Mesodermal cell (in vitro differentiated cells): ENCODE results near the gene TSC22D1.

Source experiments
- H3K27ac ChIP-seq: 2 replicates; pipeline ENCODE4 v1.7.0; 2013; ENCODE audit warnings: mild to moderate bottlenecking, low read depth, low read length, moderate library complexity; ENCODE audit not compliant: severe bottlenecking
- H3K36me3 ChIP-seq: 2 replicates; pipeline ENCODE4 v1.7.1; 2013; ENCODE audit warnings: mild to moderate bottlenecking, low read length, moderate library complexity; ENCODE audit not compliant: control insufficient read depth, insufficient read depth
- H3K4me1 ChIP-seq: one replicate; pipeline ENCODE4 v1.7.1; 2013; ENCODE audit warnings: mild to moderate bottlenecking, low read length; ENCODE audit not compliant: insufficient read depth, control insufficient read depth, poor library complexity, severe bottlenecking
- H3K4me3 ChIP-seq: 2 replicates; pipeline ENCODE4 v1.7.0; 2013; ENCODE audit warnings: low read length, control low read depth, mild to moderate bottlenecking; ENCODE audit not compliant: insufficient read depth, poor library complexity, severe bottlenecking; ENCODE audit errors: extremely low read depth
- H3K9me3 ChIP-seq: 2 replicates; pipeline ENCODE4 v1.7.1; 2013; ENCODE audit warnings: mild to moderate bottlenecking, low read length, moderate library complexity; ENCODE audit not compliant: control insufficient read depth
- WGBS, 2 experiments: methylation state at CpG; one replicate each; pipeline ENCODE4 v1.1.5; 2013; ENCODE audit warnings: missing lambda C conversion rate in 2 of 2; ENCODE audit not compliant: insufficient coverage in 2 of 2; 5-methylcytosine and 5-hydroxymethylcytosine counted together

TSC22D1 gene

DNA sequence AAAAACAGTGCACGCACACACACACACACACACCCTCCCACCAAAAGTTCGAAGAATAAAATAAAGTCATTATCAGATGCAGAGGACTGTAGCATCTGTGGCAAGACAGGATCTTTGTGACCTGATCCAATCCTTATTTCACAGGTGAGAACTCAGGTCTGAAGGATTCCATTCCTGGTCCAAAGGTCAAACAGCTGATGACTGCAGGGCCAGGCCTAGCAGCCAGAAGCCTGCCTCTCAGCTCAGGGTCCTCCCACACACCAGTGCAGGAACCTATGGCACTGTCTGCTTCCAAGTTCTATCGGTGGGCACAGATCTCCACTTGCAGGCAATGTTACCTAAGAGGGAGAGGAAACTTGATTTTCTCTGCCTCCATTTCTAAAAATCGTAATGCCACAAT lies 145.0 kb downstream of the TSC22D1 start:
- WGBS, 2 experiments: 81 to 92% methylated on average over 2 to 3 of the region's 4 CpGs

DNA sequence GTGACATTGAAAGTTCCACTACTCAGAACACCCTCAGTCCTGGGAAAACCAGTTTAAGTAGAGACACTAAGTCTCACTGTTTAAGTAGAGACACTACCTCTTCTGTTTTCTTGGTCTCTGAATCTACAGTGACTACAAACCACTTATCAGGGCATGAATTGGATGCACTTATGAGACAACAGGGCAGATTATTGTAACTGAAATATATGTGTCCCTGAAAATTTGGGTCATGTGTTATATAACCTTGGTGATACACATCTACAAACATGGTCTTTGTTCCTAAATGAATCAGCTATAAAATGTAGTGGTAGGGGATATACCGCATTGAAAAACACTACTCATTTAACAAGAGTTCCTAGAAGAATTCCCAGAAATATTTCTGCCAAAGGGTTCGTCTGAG lies 146.8 kb downstream of the TSC22D1 start:
- peaks cover 3% of the 10 kb centered on the region for H3K4me1 ChIP-seq

More for the DNA sequence above, 145.0 kb downstream of the TSC22D1 start:
- H3K36me3 ChIP-seq: peaks cover 24% of the 10 kb centered on the region
- no peak overlapping the region for H3K27ac ChIP-seq
- no peak overlapping the region for H3K4me3 ChIP-seq
- H3K4me1 ChIP-seq: peaks cover 5% of the 10 kb centered on the region
- peaks cover 4% of the 10 kb centered on the region for H3K9me3 ChIP-seq

DNA sequence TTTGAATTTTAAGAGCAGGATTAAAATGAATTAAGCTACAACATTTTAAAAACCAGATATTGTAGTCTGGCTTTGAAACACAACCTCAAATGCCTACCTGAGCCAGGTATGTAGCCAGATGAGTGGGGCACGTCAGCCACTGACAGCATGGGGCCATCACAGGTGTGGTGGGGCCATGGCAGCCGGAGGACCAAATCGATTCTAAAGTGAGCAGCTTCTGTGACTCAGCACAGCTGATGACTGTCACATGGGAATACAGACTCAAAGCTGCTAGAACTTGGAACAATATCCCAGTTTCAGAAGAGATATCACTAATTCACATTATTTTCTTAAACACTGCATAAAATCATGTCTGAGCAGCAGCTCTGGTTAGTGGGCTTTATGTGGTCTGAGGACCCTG lies 149.7 kb downstream of the TSC22D1 start:
- no peaks in the 10 kb centered on the region for H3K4me1 ChIP-seq
- H3K4me3 ChIP-seq: no peak overlapping the region
- 90 to 93% methylated on average over 3 of the region's 3 CpGs for WGBS, 2 experiments
- H3K36me3 ChIP-seq: no peaks in the 10 kb centered on the region
- H3K27ac ChIP-seq: no peak overlapping the region
- H3K9me3 ChIP-seq: peaks cover 4% of the 10 kb centered on the region

More for the DNA sequence above, 146.8 kb downstream of the TSC22D1 start:
- no CpG with 5 or more reads among the region's 2 CpGs for WGBS, 2 experiments
- no peak overlapping the region for H3K27ac ChIP-seq
- peaks cover 4% of the 10 kb centered on the region for H3K9me3 ChIP-seq
- peaks cover 18% of the 10 kb centered on the region for H3K36me3 ChIP-seq
- no peak overlapping the region for H3K4me3 ChIP-seq

DNA sequence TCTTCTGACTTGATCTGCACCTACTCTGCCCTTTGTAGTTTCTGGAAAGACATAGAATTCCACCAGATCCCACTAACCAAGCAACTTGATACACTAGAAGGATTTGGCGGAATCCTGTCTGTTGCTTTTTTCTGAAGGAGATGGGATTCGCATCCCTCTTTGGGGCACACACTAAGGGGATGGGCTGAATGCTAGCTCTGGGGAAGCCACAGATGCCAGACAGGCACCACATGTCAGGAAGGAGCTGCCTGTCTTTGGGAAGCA lies 150.4 kb downstream of the TSC22D1 start:
- WGBS, 2 experiments: 88 to 93% methylated on average over 2 of the region's 2 CpGs

DNA sequence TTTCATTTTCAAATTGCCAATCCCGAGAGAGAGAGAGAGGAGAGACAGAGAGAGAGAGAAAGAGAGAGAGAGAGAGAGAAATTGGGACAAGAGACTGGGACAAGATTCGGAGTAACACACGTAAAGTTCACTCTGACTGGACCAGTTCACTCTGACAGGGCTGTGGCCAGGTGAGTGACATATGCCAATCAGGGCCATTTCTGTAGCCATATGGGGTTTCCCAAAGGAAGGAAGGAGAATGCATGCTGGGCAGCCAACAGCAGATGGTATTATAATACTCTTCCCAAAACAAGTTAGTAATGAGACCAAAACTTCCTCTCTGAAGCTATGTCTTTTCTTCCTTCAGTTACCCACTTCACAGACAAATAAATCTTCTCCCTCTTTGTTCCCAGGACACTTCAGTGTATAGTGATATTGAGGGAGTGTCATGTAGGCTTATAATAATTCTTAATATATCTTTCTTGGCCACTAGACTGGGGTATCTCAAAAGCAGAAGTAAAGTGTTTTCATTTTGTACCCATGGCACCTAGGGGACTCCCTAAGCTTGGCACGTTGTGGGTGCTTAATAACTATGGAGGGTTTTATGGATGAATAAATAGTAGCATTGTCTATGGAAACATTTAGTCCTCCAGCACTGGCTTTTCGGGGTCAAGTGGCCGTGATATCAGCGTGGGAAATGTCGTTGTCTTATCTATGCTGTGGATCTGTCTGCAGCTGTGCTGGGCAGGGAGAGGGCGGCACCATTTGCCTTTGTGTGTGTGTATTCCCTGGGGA lies 150.9 kb downstream of the TSC22D1 start:
- H3K4me3 ChIP-seq: no peak overlapping the region
- H3K27ac ChIP-seq: no peak overlapping the region
- H3K36me3 ChIP-seq: no peaks in the 10 kb centered on the region
- WGBS, 2 experiments: 79 to 86% methylated on average over 8 to 9 of the region's 9 CpGs
- peaks cover 4% of the 10 kb centered on the region for H3K9me3 ChIP-seq
- H3K4me1 ChIP-seq: no peaks in the 10 kb centered on the region

More for the DNA sequence above, 150.4 kb downstream of the TSC22D1 start:
- Histone ChIP-seq H3K9me3 (peaks cover 4% of the 10 kb centered on the region), H3K27ac (no peak overlapping the region), H3K4me3 (no peak overlapping the region), H3K36me3 (no peaks in the 10 kb centered on the region), H3K4me1 (no peaks in the 10 kb centered on the region)

DNA sequence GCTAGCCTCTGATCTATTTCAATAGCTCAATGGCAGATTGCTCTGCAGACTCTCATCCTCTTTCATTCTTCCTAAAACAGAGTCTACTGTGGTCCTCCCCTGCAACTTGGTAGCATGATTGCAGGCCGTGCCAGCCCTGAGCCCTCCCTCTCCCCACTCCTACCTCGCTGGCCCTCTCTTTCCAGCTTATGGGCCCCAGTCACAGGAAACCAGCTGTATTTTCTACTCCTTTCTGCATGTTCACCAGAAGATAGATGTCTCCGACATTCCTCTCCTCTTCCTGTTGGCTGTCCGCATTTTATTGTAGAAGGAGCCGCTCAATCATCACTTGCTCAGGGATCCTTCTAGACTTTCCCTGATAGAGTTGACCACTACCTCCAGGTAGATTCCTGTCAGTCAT lies 152.3 kb downstream of the TSC22D1 start:
- no peaks in the 10 kb centered on the region for H3K4me1 ChIP-seq
- no peaks in the 10 kb centered on the region for H3K36me3 ChIP-seq
- H3K9me3 ChIP-seq: peaks cover 4% of the 10 kb centered on the region
- H3K27ac ChIP-seq: no peak overlapping the region
- no peak overlapping the region for H3K4me3 ChIP-seq
- 95% methylated on average over 5 of the region's 5 CpGs for WGBS, 2 experiments

DNA sequence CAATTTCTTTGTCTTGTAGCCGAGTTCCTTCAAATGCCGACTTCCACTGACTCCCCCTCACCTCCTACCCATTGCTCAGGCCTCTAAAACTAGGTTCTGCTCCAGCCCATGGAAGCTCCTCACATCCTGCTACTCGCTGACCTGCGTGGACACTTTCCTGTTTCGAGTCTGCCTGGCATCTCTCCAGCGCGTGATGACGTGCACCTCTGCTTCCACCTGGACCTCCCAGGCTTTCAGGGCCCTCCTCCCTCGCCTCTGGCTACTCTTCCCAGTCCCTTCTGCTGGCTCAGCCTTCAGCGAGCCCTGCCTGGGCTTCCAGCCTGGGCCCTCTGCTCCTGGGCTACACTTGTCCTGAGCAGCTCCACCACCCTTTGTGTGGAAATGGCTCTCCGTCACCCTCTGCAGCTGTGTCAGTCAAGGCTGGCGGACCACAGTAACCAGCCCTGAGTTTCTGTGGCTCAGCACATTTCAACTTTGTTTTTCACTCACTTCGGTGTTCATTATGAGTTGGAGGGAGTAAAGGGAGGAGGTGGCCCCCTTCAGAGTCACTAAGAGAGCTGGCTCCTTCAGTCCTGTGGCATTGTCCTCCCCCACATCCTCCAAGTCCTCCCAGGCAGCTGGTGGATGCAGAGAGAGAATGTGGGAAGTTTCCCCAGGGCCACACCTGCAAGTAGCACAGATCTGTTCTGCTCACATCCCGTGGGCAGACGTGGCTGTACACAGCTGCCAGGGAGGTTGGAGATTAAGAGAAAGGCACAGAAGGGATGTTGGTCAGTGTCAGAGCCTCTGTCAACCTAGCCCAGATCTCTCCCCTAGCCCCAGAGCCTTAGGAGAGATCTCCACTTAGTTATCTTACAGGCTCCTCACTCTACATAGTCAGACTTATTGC lies 153.1 kb downstream of the TSC22D1 start:
- Histone ChIP-seq H3K4me1 (peaks cover 2% of the 10 kb centered on the region), H3K4me3 (no peak overlapping the region), H3K36me3 (no peaks in the 10 kb centered on the region), H3K9me3 (peaks cover 4% of the 10 kb centered on the region), H3K27ac (no peak overlapping the region)
- WGBS, 2 experiments: 88 to 94% methylated on average over 11 to 13 of the region's 15 CpGs

DNA sequence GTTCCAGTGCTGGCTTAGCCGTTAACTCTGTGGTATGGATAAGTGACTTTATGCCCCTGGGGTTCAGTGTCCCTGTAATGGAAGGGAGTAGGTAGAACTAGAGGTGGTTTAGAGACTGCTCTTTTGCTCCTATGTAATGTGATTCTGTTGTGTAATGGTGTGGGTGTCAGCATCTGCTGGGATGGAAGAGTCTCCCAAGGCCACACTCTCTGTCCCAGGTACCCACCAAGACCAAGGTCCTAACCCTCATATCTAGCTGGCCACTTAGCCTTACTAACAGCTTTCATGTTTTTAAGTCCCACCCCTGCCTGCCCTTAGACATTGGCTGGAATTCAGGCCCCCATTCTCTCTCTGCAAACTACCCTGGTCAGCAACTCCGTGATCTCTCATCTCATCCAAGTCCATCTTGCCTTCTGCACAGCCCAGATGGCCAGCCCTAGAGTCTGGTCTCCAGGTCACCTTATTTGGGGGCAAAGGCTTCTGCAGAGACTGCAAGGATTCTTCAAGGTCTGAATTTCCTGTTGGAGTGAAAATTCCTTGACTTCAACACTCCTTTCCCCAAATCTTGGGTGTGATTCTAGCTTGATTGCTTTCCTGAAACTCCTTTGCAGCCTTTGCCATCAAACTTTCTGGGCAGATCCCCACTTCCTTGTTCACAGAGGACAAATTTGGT lies 154.1 kb downstream of the TSC22D1 start:
- Histone ChIP-seq H3K4me1 (peaks cover 10% of the 10 kb centered on the region), H3K36me3 (no peaks in the 10 kb centered on the region), H3K27ac (no peak overlapping the region), H3K4me3 (no peak overlapping the region), H3K9me3 (no peaks in the 10 kb centered on the region)
- 86 to 100% methylated on average over 1 to 2 of the region's 2 CpGs for WGBS, 2 experiments

DNA sequence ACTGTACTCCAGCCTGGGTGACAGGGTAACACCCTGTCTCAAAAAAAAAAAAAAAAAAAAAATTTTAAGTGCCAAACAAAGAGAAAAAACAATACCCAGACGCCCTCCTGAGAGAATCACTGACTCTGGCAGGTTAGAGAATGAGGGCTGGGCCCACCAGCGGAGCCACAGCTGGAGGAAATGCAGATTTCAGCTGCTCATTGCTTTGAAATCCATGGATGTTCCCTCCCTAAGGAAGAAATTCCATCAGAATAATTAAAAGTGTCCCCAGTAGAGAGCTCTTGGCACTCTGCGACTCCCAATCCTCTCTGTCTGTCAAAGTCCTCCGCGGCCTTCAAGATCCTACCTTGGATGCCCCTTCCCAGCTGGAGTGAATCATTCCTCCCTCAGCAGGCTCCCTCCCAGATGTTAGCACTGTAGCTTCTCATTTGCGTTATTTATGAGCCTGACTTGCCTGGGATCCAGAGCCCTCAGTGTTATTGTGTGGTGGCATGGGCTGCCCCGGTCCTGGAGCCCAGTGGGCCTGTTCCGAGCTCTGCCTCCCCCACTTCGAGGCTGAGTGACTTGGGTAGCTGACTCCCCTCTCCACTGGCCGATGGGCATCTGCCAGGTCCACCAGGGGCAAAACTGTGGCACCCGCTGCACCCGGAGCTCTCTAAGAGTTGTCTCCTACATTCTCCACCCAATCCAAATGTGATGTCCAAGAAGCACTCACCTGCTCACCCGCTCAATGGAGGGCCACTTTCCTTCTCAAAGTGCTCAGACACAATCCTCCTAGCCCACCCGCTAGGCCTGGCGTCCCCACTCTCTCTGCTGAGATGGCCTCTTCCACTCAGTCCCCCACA lies 155.5 kb downstream of the TSC22D1 start:
- H3K36me3 ChIP-seq: no peaks in the 10 kb centered on the region
- no peaks in the 10 kb centered on the region for H3K9me3 ChIP-seq
- no peak overlapping the region for H3K4me3 ChIP-seq
- peaks cover 17% of the 10 kb centered on the region for H3K4me1 ChIP-seq
- no peak overlapping the region for H3K27ac ChIP-seq
- 65 to 66% methylated on average over 8 to 13 of the region's 15 CpGs for WGBS, 2 experiments

DNA sequence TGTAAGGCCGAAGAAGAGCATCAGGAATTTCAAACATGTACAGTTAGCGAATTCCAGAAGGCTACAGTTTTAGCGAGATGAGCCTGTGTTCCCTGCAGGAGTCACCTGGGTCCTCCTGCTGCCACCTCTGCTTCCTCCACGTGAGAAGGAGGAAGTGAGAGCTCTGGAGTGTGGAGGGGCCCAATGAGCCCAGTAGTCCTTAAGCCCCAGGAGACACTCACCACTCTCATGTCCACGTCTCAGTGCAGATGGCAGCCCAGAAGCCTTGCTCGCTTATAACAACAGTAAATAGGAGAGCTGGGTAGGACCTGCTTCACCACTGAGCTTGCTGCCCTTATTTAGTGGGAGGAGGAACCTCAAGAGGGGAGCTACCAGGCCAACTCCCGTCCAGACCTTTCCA lies 158.3 kb downstream of the TSC22D1 start:
- no peak overlapping the region for H3K27ac ChIP-seq
- 73 to 74% methylated on average over 6 of the region's 7 CpGs for WGBS, 2 experiments
- peaks cover 19% of the 10 kb centered on the region for H3K4me1 ChIP-seq
- H3K36me3 ChIP-seq: no peaks in the 10 kb centered on the region
- no peak overlapping the region for H3K4me3 ChIP-seq
- H3K9me3 ChIP-seq: no peaks in the 10 kb centered on the region
